HepG2 (cell line): ENCODE results near the gene NT5DC4. TPM values are rescaled to one million over a fixed set of nuclear protein-coding genes. Genes with fewer than 3 reads are reported as not detected.

Experiments used
- ATAC-seq: fragments of 200-7000 bp; cut with Tn5 transposase; 3 replicates; pipeline ENCODE4 v1.9.1; 2020; ENCODE audit warnings: mild to moderate bottlenecking, moderate library complexity
- BruUV-seq: library from RNA; stranded (reverse); fragments of 400-500 nt; replicated peaks from 2 replicates; lab custom pipeline; 2021; lab: Mats Ljungman, UMichigan
- CTCF ChIA-PET: fragments of 300-600 bp; formaldehyde crosslinking; extraction: SDS; loops from one replicate; lab custom pipeline; 2021; ENCODE audit warnings: low total read pairs, inconsistent platforms, low intra/inter-chr PET ratio; lab: Yijun Ruan, JAX
- POLR2A ChIA-PET: fragments of 350-600 bp; sonication (Branson Sonifier 250); formaldehyde crosslinking; loops from one replicate; lab custom pipeline; 2020; ENCODE audit warnings: antibody characterized with exemption, inconsistent platforms; lab: Yijun Ruan, JAX
- DNase-seq: peaks from one replicate; pipeline ENCODE4 v3.0.0-alpha.2; 2015; ENCODE audit warnings: low spot score
- FAIRE-seq: peaks from 3 replicates; lab custom pipeline; 2011; peaks lifted over from hg19 to GRCh38; lab: Jason Lieb, UNC
- H2AFZ ChIP-seq: one replicate; pipeline ENCODE4 v1.6.1; 2011; ENCODE audit warnings: low read length, inconsistent platforms
- H3K27ac ChIP-seq: fragments of 300-600 bp; 3 replicates; pipeline ENCODE4 v1.8.0; 2011; ENCODE audit warnings: mixed run types, mild to moderate bottlenecking, mixed read lengths, low read length, inconsistent platforms; ENCODE audit not compliant: insufficient read depth; ENCODE audit errors: extremely low read length
- H3K27me3 ChIP-seq, 2 experiments: fragments of 200-600 bp in 1 of 2; 2 replicates in 1 of 2; 3 replicates in 1 of 2; pipeline versions ENCODE4 v1.6.0 to v1.8.0; 2011; ENCODE audit warnings: low read length in 2 of 2, mild to moderate bottlenecking in 2 of 2, moderate library complexity in 2 of 2, inconsistent platforms in 1 of 2; ENCODE audit not compliant: insufficient read depth in 2 of 2, control insufficient read depth in 1 of 2
- H3K36me3 ChIP-seq, 2 experiments: fragments of 200-600 bp in 1 of 2; replicated peaks in 1 of 2; 2 replicates in 1 of 2; 3 replicates in 1 of 2; pipeline versions ENCODE4 v1.5.1 to v1.8.0; 2011; ENCODE audit warnings: low read length in 2 of 2, inconsistent platforms in 1 of 2; ENCODE audit not compliant: insufficient read depth in 2 of 2, control insufficient read depth in 1 of 2
- H3K4me1 ChIP-seq: 2 replicates; pipeline ENCODE4 v1.5.1; 2012; ENCODE audit warnings: low read length, inconsistent platforms; ENCODE audit not compliant: insufficient read depth
- H3K4me2 ChIP-seq: 2 replicates; pipeline ENCODE4 v1.6.0; 2011; ENCODE audit warnings: low read depth, low read length, inconsistent platforms
- H3K4me3 ChIP-seq, 3 experiments: fragments of 200-600 bp in 1 of 3; sonication (generic), shearing (Covaris generic) in 1 of 3; replicated peaks in 1 of 3; 2 replicates each; pipeline ENCODE4 v1.5.1; 2011 to 2016; ENCODE audit warnings: low read length in 3 of 3, inconsistent platforms in 2 of 3, low read depth in 2 of 3, mild to moderate bottlenecking in 2 of 3, control low read depth in 1 of 3, mixed read lengths in 1 of 3; ENCODE audit not compliant: insufficient read depth in 1 of 3
- H3K79me2 ChIP-seq: one replicate; pipeline ENCODE4 v1.6.1; 2011; ENCODE audit warnings: low read length, inconsistent platforms; ENCODE audit not compliant: insufficient read depth
- H3K9ac ChIP-seq: 2 replicates; pipeline ENCODE4 v1.6.0; 2011; ENCODE audit warnings: mild to moderate bottlenecking, low read depth, low read length, inconsistent platforms; ENCODE audit not compliant: insufficient read depth
- H3K9me3 ChIP-seq: 2 replicates; pipeline ENCODE4 v1.5.1; 2012; ENCODE audit warnings: mild to moderate bottlenecking, low read length
- H4K20me1 ChIP-seq: 2 replicates; pipeline ENCODE4 v1.6.0; 2011; ENCODE audit warnings: inconsistent platforms, mild to moderate bottlenecking, low read length, moderate library complexity; ENCODE audit not compliant: insufficient read depth
- CHD4 ChIP-seq: fragments of 200-600 bp; sonication (generic); IDR thresholded peaks from 2 replicates; pipeline ENCODE4 v1.7.0; 2017; ENCODE audit warnings: mild to moderate bottlenecking, low read length, borderline replicate concordance
- FOSL2 ChIP-seq: sonication (generic); formaldehyde crosslinking; IDR thresholded peaks from 2 replicates; pipeline ENCODE4 v1.4.0; 2020; ENCODE audit warnings: missing genetic modification reagents
- MAFG ChIP-seq: sonication (generic); formaldehyde crosslinking; IDR thresholded peaks from 2 replicates; pipeline ENCODE4 v1.5.1; 2020; ENCODE audit warnings: mild to moderate bottlenecking, missing genetic modification reagents
- MIER3 ChIP-seq: IDR thresholded peaks from 2 replicates; pipeline ENCODE4 v1.6.1; 2016; ENCODE audit warnings: missing compliant biosample characterization, borderline replicate concordance
- NR2F2 ChIP-seq: IDR thresholded peaks from 2 replicates; pipeline ENCODE4 v1.6.1; 2012; ENCODE audit warnings: low read depth, inconsistent platforms, borderline replicate concordance
- STAT5B ChIP-seq: sonication (generic); formaldehyde crosslinking; IDR thresholded peaks from 2 replicates; pipeline ENCODE4 v1.4.0; 2020; ENCODE audit warnings: missing genetic modification reagents
- TBL1XR1 ChIP-seq: fragments of 150-350 bp; IDR thresholded peaks from 2 replicates; pipeline ENCODE4 v1.6.1; 2014; ENCODE audit warnings: borderline replicate concordance, low read length; ENCODE audit not compliant: partially characterized antibody
- TMF1 ChIP-seq: sonication (generic); formaldehyde crosslinking; IDR thresholded peaks from 2 replicates; pipeline ENCODE4 v1.8.1; 2022; ENCODE audit warnings: low read depth, missing genetic modification reagents
- YY1 ChIP-seq: IDR thresholded peaks from 2 replicates; pipeline ENCODE4 v1.6.1; 2011; ENCODE audit warnings: low read length, low read depth, moderate library complexity, mild to moderate bottlenecking; ENCODE audit not compliant: insufficient read depth, insufficient replicate concordance
- ZKSCAN1 ChIP-seq: fragments of 150-350 bp; IDR thresholded peaks from 2 replicates; pipeline ENCODE4 v1.6.1; 2014; ENCODE audit warnings: low read length
- ZMYM3 ChIP-seq: sonication (generic); formaldehyde crosslinking; IDR thresholded peaks from 2 replicates; pipeline ENCODE4 v1.5.1; 2020; ENCODE audit warnings: mild to moderate bottlenecking, missing genetic modification reagents
- ZNF17 ChIP-seq: sonication (generic); formaldehyde crosslinking; IDR thresholded peaks from 2 replicates; pipeline ENCODE4 v1.5.0; 2020; ENCODE audit warnings: mild to moderate bottlenecking, missing genetic modification reagents
- ZNF720 ChIP-seq: sonication (generic); formaldehyde crosslinking; IDR thresholded peaks from 2 replicates; pipeline ENCODE4 v1.4.0; 2020; ENCODE audit warnings: missing genetic modification reagents
- WGBS: methylation state at CpG from one replicate; pipeline ENCODE4 v1.1.6; 2017; ENCODE audit warnings: low lambda C conversion rate; 5-methylcytosine and 5-hydroxymethylcytosine counted together
- in situ Hi-C: cut with HindIII; loops from 2 replicates; pipeline ENCODE4 v1.10.0; 2017; ENCODE audit warnings: low pct_unique_long_range_greater_than_20kb; ENCODE audit not compliant: extremely low pct_ligation_motif_present
- intact Hi-C: fragments of 100-400 bp; cut with micrococcal nuclease; formaldehyde crosslinking; loops from one replicate; pipeline ENCODE4 v1.10.0; 2022; ENCODE audit not compliant: unreplicated experiment
- polyA plus RNA-seq, 8 experiments: library from polyadenylated mRNA; depleted of rRNA in 3 of 8; stranded (reverse) in 7 of 8; unstranded in 1 of 8; fragments of >200 nt; fragmentation: Illumina TruSeq in 4 of 8; extraction: Trizol in 4 of 8; gene quantifications; 2 replicates each; pipeline versions ENCODE4 v1.2.1 to v1.2.3, GENCODE V29; 2011 to 2016; ENCODE audit warnings: low read depth in 4 of 8, missing spikeins in 1 of 8, mixed read lengths in 1 of 8; ENCODE audit not compliant: insufficient read depth in 1 of 8
- total RNA-seq, 5 experiments: library from RNA; depleted of rRNA; stranded (reverse); fragments of >200 nt; fragmentation: Illumina TruSeq; extraction: Trizol; gene quantifications; 2 replicates each; pipeline ENCODE4 v1.2.3, GENCODE V29; 2016; ENCODE audit warnings: low read depth in 1 of 5
- TF ChIP-seq, protein P1 (sequence below): fragments of 450-650 bp; IDR thresholded peaks from 2 replicates; pipeline ENCODE4 v1.6.1; 2016
- TF ChIP-seq, protein P2 (sequence below): sonication (generic); formaldehyde crosslinking; IDR thresholded peaks from 2 replicates; pipeline ENCODE4 v1.8.0; 2022; ENCODE audit warnings: mild to moderate bottlenecking, missing genetic modification reagents
- TF ChIP-seq, protein P3 (sequence below), 2 experiments: IDR thresholded peaks; 2 replicates each; pipeline ENCODE4 v1.6.1; 2011 to 2012; ENCODE audit warnings: low read length in 2 of 2, borderline replicate concordance in 1 of 2, low read depth in 1 of 2, mild to moderate bottlenecking in 1 of 2, moderate library complexity in 1 of 2

Gene NT5DC4
- total and polyA plus RNA-seq, 2 of the 13 experiments (the other 11 are each of a cell fraction or from before 2014, with no cell fraction given), result 0.04 to 4.2 TPM

DNA sequence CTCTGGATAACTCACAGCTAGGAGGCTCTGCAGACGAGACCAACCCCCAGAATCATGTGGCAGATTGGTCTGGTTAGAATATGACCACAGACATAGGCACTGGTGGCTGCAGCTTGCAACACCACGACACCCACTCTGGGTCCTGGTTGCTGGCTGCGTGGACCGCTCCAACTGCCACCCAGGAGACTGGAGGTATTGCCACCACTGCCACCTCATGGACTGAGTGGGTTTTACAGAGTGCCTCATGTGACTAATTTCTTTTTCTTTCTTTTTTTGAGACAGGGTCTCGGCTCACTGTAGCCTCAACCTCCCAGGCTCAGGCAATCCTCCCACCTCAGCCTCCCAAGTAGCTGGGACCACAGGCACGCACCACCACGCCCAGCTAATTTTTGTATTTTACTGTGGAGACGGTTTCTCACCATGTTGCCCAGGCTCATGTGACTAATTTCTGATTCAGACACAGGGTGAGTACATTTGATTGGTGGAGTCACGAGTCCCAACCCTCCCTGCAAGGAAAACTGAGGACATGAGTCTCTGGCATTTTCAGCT is 29.9 kb upstream of the NT5DC4 start:
- Histone ChIP-seq H3K27ac (no peak overlapping the region), H3K9me3 (no peaks in the 10 kb centered on the region), H2AFZ (peak overlapping the region; percentile 1), H3K4me3 (peak overlapping the region in 2 of 3 experiments; percentile 5 to 49; a peak in 2 of 6 replicates), H3K4me2 (peak overlapping the region; percentile 77), H3K4me1 (peaks cover 52% of the 10 kb centered on the region), H3K36me3 (no peaks in the 10 kb centered on the region), H3K27me3 (no peaks in the 10 kb centered on the region), H3K9ac (no peak overlapping the region; the same call in 1 of the 2 replicates), H3K79me2 (no peaks in the 10 kb centered on the region), H4K20me1 (no peaks in the 10 kb centered on the region)
- intact Hi-C loops, result loop anchor here (1.0 kb wide), 3 partner anchors 47 to 91 kb away; no protein-coding TSS in a partner anchor
- BruUV-seq, result no TSS peak
- ChIA-PET CTCF (interaction anchor here (1.1 to 3.3 kb wide), 4 partner anchors 34 to 91 kb away, joined by 3 to 33 read pairs (median 8); partner anchors contain the start of gene SLC20A1), POLR2A (interaction anchor here (0.6 to 0.9 kb wide), 2 partner anchors 64 to 150 kb away, joined by 3 read pairs; no protein-coding TSS in a partner anchor)
- DNase-seq (peak; percentile 66), FAIRE-seq (peak; percentile 95), ATAC-seq (peak; percentile 77)
- in situ Hi-C loops, result no loop called here
- 1% methylated on average over 9 of the region's 9 CpGs for WGBS
- TF ChIP-seq, protein P1, sequence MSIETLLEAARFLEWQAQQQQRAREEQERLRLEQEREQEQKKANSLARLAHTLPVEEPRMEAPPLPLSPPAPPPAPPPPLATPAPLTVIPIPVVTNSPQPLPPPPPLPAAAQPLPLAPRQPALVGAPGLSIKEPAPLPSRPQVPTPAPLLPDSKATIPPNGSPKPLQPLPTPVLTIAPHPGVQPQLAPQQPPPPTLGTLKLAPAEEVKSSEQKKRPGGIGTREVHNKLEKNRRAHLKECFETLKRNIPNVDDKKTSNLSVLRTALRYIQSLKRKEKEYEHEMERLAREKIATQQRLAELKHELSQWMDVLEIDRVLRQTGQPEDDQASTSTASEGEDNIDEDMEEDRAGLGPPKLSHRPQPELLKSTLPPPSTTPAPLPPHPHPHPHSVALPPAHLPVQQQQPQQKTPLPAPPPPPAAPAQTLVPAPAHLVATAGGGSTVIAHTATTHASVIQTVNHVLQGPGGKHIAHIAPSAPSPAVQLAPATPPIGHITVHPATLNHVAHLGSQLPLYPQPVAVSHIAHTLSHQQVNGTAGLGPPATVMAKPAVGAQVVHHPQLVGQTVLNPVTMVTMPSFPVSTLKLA, result no peak
- TF ChIP-seq ZNF720 (CRISPR knock-in tag), result no peak
- TF ChIP-seq ZKSCAN1, result no peak
- TF ChIP-seq, protein P2, sequence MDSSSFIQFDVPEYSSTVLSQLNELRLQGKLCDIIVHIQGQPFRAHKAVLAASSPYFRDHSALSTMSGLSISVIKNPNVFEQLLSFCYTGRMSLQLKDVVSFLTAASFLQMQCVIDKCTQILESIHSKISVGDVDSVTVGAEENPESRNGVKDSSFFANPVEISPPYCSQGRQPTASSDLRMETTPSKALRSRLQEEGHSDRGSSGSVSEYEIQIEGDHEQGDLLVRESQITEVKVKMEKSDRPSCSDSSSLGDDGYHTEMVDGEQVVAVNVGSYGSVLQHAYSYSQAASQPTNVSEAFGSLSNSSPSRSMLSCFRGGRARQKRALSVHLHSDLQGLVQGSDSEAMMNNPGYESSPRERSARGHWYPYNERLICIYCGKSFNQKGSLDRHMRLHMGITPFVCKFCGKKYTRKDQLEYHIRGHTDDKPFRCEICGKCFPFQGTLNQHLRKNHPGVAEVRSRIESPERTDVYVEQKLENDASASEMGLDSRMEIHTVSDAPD (CRISPR knock-in tag), result 0 out of 2 replicates have a peak, but pooled peaks have one; percentile 34
- peak; percentile 24; the same call in 1 of the 2 replicates for TF ChIP-seq ZMYM3 (CRISPR knock-in tag)
- no peak for TF ChIP-seq MIER3
- TF ChIP-seq NR2F2, result no peak
- no peak for TF ChIP-seq TBL1XR1
- TF ChIP-seq FOSL2, result peak; percentile 38; the same call in 1 of the 2 replicates
- TF ChIP-seq MAFG (CRISPR knock-in tag), result no peak
- TF ChIP-seq, protein P3, sequence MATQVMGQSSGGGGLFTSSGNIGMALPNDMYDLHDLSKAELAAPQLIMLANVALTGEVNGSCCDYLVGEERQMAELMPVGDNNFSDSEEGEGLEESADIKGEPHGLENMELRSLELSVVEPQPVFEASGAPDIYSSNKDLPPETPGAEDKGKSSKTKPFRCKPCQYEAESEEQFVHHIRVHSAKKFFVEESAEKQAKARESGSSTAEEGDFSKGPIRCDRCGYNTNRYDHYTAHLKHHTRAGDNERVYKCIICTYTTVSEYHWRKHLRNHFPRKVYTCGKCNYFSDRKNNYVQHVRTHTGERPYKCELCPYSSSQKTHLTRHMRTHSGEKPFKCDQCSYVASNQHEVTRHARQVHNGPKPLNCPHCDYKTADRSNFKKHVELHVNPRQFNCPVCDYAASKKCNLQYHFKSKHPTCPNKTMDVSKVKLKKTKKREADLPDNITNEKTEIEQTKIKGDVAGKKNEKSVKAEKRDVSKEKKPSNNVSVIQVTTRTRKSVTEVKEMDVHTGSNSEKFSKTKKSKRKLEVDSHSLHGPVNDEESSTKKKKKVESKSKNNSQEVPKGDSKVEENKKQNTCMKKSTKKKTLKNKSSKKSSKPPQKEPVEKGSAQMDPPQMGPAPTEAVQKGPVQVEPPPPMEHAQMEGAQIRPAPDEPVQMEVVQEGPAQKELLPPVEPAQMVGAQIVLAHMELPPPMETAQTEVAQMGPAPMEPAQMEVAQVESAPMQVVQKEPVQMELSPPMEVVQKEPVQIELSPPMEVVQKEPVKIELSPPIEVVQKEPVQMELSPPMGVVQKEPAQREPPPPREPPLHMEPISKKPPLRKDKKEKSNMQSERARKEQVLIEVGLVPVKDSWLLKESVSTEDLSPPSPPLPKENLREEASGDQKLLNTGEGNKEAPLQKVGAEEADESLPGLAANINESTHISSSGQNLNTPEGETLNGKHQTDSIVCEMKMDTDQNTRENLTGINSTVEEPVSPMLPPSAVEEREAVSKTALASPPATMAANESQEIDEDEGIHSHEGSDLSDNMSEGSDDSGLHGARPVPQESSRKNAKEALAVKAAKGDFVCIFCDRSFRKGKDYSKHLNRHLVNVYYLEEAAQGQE (IDR thresholded peaks at IDR 0.05; ENCODE audit: borderline replicate concordance in 1 of 2, low read depth in 1 of 2, low read length in 2 of 2), result no peak
- no peak for TF ChIP-seq CHD4
- no peak for TF ChIP-seq ZNF17 (CRISPR knock-in tag)
- TF ChIP-seq TMF1 (CRISPR knock-in tag), result no peak
- no peak for TF ChIP-seq STAT5B (CRISPR knock-in tag)
- TF ChIP-seq YY1, result no peak
